HCT116 (cell line): ENCODE measurements around the gene FGF19.
"Not testable (repeated sequence)": the region's sequence is repeated elsewhere in the genome, so short reads cannot be mapped to it uniquely, and the experiment has no call there.

Experiments used
- CEBPB ChIP-seq: IDR thresholded peaks from 2 replicates; pipeline ENCODE4 v1.6.1; 2012; ENCODE audit warnings: low read depth
- CTCF ChIP-seq, 3 experiments: fragments of 200-600 bp in 1 of 3; sonication (generic) in 1 of 3; IDR thresholded peaks in 2 of 3; conservative IDR thresholded peaks in 1 of 3; 2 replicates each; pipeline ENCODE4 v1.5.1; 2012 to 2017; ENCODE audit warnings: low read depth in 2 of 3, low read length in 2 of 3, antibody characterized with exemption in 1 of 3, borderline replicate concordance in 1 of 3, control low read depth in 1 of 3, mild to moderate bottlenecking in 1 of 3, mixed read lengths in 1 of 3, mixed run types in 1 of 3, moderate library complexity in 1 of 3; ENCODE audit not compliant: insufficient read depth in 1 of 3
- EGR1 ChIP-seq: IDR thresholded peaks from 2 replicates; pipeline ENCODE4 v1.6.1; 2012; ENCODE audit warnings: low read depth
- JUND ChIP-seq: IDR thresholded peaks from 2 replicates; pipeline ENCODE4 v1.6.1; 2012
- POLR2A ChIP-seq: IDR thresholded peaks from 2 replicates; pipeline ENCODE4 v1.7.0; 2011; ENCODE audit warnings: borderline replicate concordance; ENCODE audit not compliant: insufficient read depth, insufficient read length; ENCODE audit errors: extremely low read depth
- POLR2AphosphoS5 ChIP-seq: IDR thresholded peaks from 2 replicates; pipeline ENCODE4 v1.6.1; 2011; ENCODE audit warnings: mild to moderate bottlenecking, low read depth, low read length, moderate library complexity
- SRF ChIP-seq: IDR thresholded peaks from 2 replicates; pipeline ENCODE4 v1.6.1; 2012; ENCODE audit warnings: low read depth
- YY1 ChIP-seq: IDR thresholded peaks from 2 replicates; pipeline ENCODE4 v1.6.1; 2011; ENCODE audit warnings: low read length, low read depth, moderate library complexity, mild to moderate bottlenecking; ENCODE audit not compliant: insufficient replicate concordance; ENCODE audit errors: extremely low read depth

DNA sequence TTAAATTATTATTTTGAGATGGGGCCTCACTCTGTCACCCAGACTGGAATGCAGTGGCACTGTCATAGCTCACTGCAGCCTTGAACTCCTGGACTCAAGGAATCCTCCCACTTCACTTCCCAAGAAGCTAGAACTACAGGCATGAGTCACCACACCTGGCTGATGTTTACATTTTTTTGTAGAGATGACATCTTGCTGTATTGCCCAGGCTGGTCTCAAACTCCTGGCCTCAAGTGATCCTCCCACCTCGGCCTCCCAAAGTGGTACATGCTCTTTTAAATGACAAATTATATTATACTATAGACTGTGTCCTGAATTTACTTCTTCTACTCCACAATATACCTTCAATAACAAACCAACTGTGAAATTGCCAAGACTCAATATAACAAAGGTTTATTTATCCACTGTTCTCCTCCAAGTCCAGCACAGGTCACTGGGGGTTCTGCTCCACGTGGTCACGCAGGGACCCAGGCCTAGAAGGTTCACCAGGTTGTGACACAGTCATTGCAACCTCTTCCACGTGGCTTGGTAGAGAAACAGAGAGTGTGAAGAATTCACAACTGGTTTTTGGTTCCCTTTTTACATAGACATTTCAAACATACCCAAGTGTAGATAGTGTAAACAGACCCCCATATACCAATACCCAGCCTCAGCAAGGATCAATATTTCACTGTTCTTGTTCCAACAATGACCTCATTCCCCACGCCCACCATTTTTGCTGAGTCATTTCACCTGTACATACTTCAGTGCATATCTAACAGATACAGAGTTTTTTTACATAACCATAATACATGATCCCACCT is 15.7 kb downstream of the FGF19 start:
- not testable (repeated sequence) for TF ChIP-seq CTCF (IDR thresholded peaks at IDR 0.05 in 2 of 3, conservative IDR thresholded peaks at IDR 0.05 in 1 of 3; ENCODE audit: borderline replicate concordance in 1 of 3, insufficient read depth in 1 of 3, low read depth in 2 of 3, low read length in 2 of 3); SRF; POLR2AphosphoS5; POLR2A; CEBPB; YY1
- TF ChIP-seq EGR1 (peak; percentile 53; the same call in 1 of the 2 replicates), JUND (peak; percentile 50; the same call in 1 of the 2 replicates)
